ENCODE data around the gene SLC26A8.

Gene SLC26A8, protein sequence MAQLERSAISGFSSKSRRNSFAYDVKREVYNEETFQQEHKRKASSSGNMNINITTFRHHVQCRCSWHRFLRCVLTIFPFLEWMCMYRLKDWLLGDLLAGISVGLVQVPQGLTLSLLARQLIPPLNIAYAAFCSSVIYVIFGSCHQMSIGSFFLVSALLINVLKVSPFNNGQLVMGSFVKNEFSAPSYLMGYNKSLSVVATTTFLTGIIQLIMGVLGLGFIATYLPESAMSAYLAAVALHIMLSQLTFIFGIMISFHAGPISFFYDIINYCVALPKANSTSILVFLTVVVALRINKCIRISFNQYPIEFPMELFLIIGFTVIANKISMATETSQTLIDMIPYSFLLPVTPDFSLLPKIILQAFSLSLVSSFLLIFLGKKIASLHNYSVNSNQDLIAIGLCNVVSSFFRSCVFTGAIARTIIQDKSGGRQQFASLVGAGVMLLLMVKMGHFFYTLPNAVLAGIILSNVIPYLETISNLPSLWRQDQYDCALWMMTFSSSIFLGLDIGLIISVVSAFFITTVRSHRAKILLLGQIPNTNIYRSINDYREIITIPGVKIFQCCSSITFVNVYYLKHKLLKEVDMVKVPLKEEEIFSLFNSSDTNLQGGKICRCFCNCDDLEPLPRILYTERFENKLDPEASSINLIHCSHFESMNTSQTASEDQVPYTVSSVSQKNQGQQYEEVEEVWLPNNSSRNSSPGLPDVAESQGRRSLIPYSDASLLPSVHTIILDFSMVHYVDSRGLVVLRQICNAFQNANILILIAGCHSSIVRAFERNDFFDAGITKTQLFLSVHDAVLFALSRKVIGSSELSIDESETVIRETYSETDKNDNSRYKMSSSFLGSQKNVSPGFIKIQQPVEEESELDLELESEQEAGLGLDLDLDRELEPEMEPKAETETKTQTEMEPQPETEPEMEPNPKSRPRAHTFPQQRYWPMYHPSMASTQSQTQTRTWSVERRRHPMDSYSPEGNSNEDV

DNA sequence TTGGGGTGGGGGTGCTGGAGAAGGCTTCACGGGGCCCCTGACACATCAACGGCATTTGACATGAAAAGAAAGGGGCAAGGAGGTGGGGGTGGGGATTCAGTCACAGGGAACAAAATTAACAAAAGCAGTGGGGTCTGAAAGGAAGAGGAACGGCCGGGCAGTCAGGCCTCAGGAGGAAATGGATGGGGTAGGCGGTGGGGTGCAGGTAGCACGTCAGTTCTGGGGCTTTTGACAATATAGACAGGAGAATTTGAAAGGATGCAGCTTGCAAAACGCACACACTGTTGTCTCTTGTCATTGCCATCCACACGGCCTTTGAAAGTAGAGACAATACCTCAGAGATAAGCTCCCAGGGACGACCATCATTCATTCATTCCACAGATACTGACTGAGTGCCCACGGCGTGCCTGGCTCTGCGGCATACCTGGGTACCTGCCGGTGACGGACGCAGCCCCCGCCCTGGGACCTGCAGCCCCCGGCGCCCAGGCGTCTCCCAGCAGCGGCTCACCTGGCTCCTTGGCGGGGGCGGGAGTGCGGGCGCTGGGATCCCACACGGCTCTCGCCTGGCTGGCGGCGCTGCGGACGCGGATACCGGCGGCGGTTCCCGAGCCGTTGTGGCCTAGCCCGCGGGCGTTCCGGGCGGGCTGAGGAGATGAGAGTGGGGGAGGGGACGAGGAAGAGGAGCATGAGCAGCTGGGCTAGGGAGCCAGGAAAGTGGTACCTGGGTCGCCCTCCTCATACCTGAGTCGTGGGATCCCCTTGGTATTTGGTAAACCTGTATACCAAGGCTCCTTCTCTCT, at the start of gene SLC26A8:
TSS of gene SLC26A8 (minus strand) at position 646 of the 800 bp plus-strand sequence. CDS start 4,934 bp downstream, outside the sequence.
- peak; percentile 59 for DNase-seq (ENCODE audit: low spot score)

DNA sequence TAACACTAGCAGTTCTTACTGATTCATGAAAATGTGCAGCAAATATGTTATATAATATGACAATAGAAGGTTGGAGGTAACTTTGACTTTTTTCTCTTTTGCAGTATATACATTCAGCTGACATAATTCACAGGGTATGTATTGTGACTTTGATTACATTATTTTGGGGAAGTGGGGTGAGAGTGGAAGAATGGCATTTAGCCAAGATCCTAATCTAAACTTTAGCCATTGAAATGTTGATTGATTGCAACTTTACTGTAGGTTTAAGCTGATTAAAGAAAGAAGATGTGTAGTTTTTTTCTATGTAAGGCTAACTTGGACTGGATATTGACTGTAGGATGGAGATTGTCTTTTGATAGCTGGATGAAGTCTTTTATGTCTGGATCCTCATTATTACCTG, 49.1 kb upstream of the SLC26A8 start:
- DNase-seq (ENCODE audit: low spot score), result no peak

DNA sequence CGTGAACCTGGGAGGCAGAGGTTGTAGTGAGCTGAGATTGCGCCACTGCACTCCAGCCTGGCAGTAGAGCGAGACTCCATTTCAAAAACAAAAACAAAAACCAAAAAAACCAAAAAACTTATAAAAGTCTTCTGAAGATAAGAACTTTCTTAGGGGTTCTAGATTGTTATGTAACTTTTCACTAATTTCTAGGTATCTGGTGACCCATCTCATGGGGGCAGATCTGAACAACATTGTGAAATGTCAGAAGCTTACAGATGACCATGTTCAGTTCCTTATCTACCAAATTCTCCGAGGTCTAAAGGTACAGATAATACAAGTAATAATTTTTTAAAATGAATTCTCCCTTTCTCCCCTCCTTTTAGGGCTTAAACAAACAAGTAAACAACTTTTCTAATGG, 48.2 kb upstream of the SLC26A8 start:
- DNase-seq (ENCODE audit: low spot score), result no peak

DNA sequence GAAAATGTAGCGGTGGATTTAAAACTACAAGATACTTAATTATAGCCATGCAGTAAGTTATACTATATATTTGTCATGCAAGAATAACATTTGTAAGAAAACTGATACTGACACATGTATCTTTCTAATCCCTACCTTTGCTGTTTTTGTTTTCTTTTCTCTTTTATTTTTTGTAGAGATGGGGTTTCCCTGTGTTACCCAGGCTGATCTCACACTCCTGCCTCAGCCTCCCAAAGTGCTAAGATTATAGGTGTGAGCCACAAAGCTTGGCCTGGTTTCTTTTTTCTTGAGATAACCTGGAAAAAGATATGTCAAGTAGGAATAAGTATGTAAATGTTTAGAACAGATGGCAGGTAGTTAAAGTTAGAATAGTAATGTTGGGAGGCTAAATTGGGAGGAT, 47.3 kb upstream of the SLC26A8 start:
- DNase-seq (ENCODE audit: low spot score), result no peak

DNA sequence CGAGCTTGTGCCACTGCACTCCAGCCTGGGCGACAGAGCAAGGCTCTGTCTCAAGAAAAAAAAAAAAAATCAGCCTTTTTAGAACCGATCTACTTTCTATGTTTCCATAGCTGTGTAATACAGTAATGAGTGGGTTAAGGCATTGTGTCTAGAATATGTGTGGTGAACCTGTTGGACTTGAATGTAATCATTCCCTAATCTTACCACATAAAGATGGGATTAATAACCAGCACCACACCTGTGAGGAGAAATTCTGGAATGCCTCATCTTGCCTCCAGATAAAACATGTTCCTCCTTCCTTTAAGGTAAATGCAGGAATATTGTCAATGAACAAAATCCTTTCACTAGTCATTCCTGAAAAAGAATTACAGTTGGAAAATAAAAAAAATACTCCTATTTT, 46.8 kb upstream of the SLC26A8 start:
- DNase-seq (ENCODE audit: low spot score), result no peak

DNA sequence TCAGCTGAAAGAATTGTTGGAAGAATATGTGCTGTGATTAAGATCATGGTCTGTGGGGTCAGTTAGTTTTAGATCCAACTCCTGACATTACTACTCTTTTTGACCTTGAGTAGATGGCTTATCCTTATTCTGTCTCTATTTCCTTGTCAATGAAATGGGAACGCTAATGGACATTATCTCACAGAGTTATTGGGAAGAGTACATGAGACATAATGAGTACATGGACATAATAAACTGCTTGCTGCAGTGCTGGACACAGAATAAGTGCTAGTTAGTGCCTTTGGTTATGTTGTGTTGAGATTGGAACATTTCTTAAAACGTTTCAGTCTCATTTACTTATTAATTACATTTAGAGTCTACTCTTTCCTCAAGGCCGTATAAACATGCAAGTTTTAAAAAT, 45.8 kb upstream of the SLC26A8 start:
- no peak for DNase-seq (ENCODE audit: low spot score)

DNA sequence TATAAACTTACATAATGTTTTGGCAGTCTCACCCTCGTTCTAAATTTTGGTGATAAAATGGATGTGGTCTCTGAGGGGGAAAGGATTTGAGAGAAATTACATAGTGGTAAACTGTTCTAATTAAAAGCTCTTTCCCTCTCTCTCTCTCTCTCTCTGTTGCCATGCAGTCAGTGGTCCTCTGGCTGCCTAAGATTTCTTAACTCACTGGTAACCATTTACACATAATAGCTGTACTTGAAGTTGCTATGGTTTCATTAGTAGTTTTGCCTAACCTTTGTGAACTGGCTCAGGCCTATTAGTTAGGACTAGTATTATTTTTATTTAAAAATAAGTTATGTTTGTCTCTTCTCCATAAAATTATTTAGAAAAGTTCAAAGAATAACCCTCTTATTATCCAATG, 45.1 kb upstream of the SLC26A8 start:
- DNase-seq (ENCODE audit: low spot score), result no peak

DNA sequence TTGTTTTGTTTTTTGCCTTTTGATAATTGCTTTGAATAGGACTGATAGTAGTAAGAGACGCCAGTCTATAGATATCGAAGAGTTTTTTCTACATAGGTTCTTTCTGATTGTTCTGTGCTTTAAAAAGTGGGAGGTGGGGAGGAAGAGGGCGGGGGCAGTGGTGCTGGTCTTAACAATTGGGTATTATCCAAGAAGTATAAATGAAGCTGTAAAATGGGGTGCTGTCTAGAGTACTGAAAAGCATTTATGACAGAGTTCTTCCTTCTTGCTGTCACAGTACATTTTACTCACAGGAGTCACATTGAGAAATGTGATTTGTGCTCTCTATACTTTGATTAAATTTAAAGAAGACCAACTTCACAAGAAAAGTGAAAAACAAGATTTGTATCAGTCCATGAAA, 44.1 kb upstream of the SLC26A8 start:
- no peak for DNase-seq (ENCODE audit: low spot score)

DNA sequence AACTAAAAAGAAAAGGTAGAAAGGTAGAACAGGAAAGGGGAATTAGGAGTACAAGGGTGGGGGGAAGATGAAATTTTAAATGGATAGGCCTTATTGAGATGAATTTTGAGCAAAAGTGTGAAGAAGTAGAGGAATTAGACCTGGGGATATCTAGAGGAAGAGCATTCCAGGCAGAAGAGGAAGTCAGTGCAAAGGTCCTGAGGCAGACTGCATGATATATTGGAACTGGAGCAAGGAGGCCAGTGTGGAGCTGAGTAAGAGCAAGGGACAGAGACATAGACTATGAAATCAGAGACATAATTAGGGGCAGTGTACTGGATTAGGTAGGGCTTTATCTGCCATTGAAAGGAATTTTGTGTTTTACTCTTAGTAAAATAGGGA, 43.6 kb upstream of the SLC26A8 start:
- DNase-seq (ENCODE audit: low spot score), result no peak

DNA sequence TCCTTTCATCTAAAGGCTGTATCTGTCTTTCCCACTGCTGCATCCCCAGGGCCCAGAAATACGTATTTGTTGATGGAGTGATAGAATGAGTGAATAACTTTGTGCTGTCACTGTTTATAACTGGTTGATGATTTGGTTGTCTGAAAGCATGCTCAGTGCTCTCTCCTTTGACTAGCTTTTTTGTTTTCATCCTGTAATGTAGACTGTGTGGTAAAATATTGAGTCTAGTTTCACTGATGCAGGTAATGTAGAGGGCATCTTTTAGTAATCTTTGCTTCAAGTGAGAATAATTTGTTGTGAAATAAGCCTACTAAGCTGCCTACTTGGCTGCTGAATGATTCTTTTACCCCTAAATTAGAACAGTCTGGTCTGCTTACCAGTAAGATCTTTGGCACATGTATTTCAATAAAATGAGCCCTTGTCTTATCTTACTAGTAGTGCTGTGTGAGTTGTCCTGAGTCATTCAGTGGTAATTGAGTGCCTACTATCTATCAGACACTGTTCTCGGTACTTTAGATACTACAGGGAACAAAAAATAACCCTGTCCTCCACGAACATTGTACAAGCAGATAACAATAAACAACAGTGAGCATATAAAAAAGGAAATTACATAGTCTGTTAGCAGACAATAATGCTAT, 43.1 kb upstream of the SLC26A8 start:
- DNase-seq (ENCODE audit: low spot score), result no peak

DNA sequence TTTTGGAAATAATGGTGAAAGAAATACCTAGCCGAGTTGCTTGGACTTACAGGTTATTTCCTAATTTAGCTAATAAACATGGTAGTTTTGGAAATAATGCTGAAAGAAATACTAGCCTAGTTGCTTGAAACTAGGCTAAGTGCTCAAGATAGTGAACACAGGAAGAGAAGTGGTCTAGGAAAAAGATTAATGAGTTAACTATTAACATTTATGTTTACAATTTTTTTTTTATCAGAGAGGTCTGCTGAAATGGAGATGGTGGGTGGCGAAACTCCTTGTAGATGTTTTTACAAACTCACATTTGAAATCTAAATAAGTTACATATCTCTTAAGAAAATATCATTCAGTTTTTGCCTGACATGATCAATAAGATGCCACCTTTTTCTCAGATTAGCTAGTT, 42.4 kb upstream of the SLC26A8 start:
- no peak for DNase-seq (ENCODE audit: low spot score)

DNA sequence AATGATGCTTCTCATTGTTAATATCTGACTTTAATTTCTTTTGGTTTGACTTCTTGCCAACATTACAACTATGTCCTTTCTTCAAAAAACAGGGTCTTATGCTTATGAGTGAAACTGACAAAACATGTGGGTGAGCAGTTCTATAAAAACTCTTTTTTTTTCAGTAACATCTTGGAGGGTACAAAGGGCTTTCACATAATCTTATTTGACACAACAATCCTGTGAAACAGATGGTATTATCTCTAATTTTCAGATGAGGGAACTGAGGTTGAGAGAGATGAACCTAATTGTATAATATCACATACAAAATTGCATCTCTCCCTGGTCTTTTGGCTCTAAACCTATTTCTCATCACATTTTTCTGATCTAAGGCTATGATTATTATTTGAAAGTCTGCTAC, 41.5 kb upstream of the SLC26A8 start:
- no peak for DNase-seq (ENCODE audit: low spot score)

DNA sequence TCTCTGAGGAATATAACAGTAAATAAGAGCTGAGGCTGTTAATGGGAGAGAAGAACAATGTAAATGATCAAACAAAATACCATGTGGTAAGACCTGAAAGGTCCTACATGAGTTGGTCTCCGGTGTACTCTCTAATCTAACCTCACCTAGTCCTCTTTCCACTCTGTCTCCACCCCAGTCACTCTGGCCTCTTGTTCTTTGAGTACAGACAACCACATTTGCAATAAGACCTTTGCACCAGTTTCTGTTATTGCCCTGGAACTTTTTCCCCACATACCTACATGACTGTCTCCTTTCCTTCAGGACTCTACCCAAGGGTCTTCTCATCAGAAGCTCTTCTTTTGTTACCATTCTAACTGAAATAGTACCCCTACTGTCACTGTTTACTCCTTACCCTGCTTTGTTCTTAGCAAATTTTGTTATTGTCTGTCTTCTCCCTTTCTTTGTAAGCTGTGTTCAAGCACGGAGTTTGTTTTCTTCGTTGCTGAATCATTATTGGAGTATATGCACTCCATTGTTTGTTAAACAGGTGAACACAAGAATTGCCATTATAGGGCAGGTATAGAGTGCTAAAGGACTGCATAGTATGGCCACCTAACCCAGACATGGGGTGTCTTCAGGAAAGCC, 40.4 kb upstream of the SLC26A8 start:
- no peak for DNase-seq (ENCODE audit: low spot score)

DNA sequence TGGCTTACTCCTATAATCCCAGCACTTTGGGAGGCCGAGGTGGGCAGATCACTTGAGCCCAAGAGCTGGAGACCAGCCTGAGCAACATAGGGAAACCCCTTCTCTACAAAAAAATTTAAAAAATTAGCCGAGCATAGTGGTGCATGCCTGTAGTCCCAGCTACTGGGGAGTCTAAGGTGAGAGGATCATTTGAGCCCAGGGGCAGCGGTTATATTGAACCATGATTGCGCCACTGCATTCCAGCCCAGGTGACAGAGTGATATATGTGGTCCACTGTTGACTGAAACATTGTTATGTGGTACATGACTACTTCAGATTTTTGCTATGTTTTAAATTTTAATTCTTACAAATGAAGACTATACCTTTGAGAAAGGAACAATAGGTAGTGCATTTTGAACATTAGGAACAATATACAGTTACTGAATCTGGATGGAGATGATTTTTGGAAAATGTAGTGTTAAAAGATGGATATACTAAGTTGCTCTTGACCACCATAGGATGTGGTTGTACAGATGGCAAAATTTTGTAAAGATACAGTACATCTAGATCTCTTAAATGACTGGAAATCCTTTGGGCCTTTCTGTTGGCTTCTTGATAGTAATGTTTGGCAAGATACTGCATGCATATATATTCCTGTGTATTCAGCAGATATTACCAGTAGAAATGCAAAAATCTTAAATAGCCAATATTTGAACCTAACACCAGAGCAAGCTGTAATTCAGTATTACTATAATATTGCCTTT, 39.0 kb upstream of the SLC26A8 start:
- no peak for DNase-seq (ENCODE audit: low spot score)

DNA sequence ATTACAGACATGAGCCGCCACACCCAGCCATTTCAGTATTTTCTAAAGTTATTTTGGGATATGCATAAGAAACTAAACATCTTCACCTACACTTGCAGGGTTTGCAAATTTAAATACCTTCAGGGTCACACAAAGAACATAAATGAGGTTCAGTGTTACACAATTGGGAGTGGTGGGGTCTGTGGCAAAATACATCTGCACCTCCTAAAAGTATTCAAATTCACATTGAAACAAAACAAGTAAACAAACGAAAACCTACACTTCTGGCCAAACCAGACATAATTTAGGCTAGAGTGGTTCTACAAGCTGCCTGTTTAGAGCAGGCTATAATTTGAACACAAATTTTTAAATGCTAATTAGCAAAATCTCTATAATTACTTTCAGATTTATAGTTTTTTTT, 37.8 kb upstream of the SLC26A8 start:
- no peak for DNase-seq (ENCODE audit: low spot score)

DNA sequence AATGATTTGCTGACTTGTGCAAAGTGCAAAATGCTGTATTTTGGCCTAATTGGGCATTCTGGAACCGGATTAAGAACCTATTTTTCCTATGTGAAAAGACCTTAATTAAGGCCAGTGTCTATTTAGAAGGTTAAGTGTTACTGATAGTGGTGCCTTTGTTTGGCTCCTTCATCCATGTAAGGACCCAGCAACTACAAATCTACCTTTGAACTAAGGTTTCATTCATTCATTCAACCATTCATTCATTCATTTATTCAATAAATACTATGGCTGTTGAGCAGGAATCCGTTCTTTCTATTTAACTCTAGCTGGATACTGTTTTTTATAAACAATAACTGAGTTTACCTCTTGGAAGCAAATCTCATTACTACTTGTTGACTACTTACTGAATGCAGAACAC, 36.8 kb upstream of the SLC26A8 start:
- DNase-seq (ENCODE audit: low spot score), result no peak

DNA sequence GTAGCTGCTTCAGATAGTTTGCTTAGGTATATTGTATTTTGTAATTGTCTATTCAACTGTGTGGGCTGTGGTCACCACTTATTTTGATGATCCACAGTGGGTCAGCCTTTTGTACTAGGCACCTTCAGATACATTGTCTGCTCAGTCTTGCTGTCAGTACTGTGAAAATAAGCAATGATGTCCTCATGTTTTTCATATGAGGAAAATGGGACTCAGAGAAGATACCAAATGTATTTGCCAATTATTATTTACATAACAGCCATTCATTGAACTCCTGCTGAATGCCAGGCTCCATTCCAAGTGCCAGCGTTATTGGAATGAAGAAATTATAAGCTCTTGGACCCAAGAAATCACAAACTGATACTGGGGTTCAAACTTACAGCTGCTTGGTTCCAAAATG, 31.7 kb upstream of the SLC26A8 start:
- DNase-seq (ENCODE audit: low spot score), result no peak

DNA sequence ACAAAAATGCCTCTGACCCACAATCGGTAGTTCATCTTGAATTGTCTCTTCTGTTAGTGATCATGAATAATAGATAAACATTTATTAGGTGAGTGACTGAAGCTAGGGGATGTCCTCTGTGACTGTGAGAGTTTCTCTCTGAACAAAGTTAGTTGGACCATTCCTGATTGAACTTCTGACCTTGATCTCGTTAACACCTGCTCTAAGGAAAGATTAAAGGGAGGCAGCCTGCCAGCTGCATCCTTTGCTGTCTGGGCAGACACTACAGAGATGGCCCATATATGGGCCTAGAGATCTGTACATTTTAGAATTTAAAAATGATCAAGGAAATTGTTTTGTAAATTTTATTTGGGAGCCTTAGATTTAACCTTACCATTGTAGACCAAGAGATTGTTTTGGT, 30.5 kb upstream of the SLC26A8 start:
- no peak for DNase-seq (ENCODE audit: low spot score)

DNA sequence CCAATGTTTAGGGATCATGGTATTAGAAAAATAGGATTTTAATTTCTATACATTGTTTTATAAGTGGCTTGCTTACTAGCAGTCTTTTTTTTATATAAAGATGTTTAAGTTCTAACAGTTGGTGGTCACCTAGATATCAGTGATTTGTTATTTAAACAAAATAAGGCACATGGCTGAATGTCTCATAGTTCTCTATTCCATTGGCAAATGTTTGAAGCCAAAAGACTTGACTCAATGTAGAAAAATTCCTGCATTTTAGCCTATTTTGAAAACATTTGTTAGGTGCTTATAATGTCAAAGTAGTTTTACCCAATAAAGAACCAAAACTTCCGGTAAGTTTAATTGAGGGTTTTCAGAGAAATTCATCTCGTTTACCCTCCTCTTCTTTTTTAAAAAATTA, 30.0 kb upstream of the SLC26A8 start:
- no peak for DNase-seq (ENCODE audit: low spot score)

DNA sequence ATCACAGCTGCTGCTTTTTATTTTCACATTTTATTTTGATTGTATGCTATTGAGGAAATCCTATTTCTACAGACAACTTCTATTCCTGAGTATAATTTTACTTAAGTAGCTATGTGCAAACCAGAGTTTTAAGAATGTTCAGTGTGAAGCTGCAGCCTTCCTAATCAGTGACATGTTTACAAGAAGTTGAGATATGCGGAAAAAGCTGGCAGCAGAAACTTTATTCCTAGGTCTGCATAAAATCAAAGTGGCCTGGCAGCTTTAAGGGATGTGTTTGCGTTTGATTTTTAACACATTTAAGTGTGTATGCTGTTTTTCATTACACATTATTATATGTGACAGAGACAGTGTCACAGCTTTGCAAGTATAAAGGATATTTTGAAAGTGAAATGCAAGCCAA, 29.4 kb upstream of the SLC26A8 start:
- DNase-seq (ENCODE audit: low spot score), result no peak

DNA sequence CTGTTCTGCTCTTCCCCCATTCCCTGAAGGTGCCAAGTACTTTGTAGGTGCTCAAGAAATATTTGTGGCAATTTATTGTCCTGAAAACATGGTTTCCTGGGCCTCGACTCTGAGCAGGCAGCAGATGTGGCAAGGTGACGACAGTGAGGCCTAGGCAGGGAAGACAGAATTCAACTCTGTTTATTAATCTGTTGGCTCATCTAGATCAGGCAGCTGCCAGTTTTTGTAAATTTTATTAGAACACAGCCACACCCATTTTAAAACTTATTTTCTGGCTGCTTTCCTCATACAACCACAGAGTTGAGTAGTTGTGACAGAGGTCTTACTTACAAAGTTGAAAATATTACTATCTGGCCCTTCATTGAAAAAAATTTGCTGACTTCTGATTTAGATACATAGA, 27.7 kb upstream of the SLC26A8 start:
- DNase-seq (ENCODE audit: low spot score), result no peak
